Nephron progenitor cell (in vitro differentiated cells): ENCODE measurements around the gene GTSE1.

Experiments
- DNase-seq: peaks from one replicate; pipeline ENCODE4 v3.0.0; 2021
- H3K27ac Mint-ChIP-seq: 2 replicates; pipeline ENCODE4 v1.8.0; 2021; ENCODE audit warnings: mild to moderate bottlenecking, moderate library complexity, mixed read lengths
- H3K27me3 Mint-ChIP-seq: 2 replicates; pipeline ENCODE4 v1.8.0; 2021; ENCODE audit warnings: mild to moderate bottlenecking, low read depth, mixed read lengths; ENCODE audit not compliant: poor library complexity
- H3K36me3 Mint-ChIP-seq: 2 replicates; pipeline ENCODE4 v1.8.0; 2021; ENCODE audit warnings: low read depth, mixed read lengths
- H3K4me1 Mint-ChIP-seq: 2 replicates; pipeline ENCODE4 v1.8.0; 2021; ENCODE audit warnings: mixed read lengths
- H3K4me3 Mint-ChIP-seq: 2 replicates; pipeline ENCODE4 v1.8.0; 2021; ENCODE audit warnings: mild to moderate bottlenecking, moderate library complexity, mixed read lengths
- H3K9me3 Mint-ChIP-seq: 2 replicates; pipeline ENCODE4 v1.8.0; 2021; ENCODE audit warnings: mild to moderate bottlenecking, moderate library complexity, mixed read lengths
- TF ChIP-seq, protein P1 (sequence below): fragments of 200-600 bp; sonication (generic); IDR thresholded peaks from 2 replicates; pipeline ENCODE4 v1.5.0; 2021; ENCODE audit warnings: antibody characterized with exemption

GTSE1 gene

GRCh38 chr22:46326066-46326680, 29.5 kb downstream of the GTSE1 start:
- TF ChIP-seq, protein P1, sequence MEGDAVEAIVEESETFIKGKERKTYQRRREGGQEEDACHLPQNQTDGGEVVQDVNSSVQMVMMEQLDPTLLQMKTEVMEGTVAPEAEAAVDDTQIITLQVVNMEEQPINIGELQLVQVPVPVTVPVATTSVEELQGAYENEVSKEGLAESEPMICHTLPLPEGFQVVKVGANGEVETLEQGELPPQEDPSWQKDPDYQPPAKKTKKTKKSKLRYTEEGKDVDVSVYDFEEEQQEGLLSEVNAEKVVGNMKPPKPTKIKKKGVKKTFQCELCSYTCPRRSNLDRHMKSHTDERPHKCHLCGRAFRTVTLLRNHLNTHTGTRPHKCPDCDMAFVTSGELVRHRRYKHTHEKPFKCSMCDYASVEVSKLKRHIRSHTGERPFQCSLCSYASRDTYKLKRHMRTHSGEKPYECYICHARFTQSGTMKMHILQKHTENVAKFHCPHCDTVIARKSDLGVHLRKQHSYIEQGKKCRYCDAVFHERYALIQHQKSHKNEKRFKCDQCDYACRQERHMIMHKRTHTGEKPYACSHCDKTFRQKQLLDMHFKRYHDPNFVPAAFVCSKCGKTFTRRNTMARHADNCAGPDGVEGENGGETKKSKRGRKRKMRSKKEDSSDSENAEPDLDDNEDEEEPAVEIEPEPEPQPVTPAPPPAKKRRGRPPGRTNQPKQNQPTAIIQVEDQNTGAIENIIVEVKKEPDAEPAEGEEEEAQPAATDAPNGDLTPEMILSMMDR, result no peak
- no peak overlapping the region for H3K4me3 Mint-ChIP-seq
- no peak for DNase-seq
- no peaks in the 10 kb centered on the region for H3K9me3 Mint-ChIP-seq
- no peaks in the 10 kb centered on the region for H3K4me1 Mint-ChIP-seq
- no peak overlapping the region for H3K27ac Mint-ChIP-seq
- H3K36me3 Mint-ChIP-seq, result peaks cover 44% of the 10 kb centered on the region
- H3K27me3 Mint-ChIP-seq, result no peaks in the 10 kb centered on the region

- DNase-seq, result no peak
- TF ChIP-seq, protein P1, result no peak
- peak overlapping the region; percentile 80 for H3K27ac Mint-ChIP-seq
- no peak overlapping the region for H3K4me3 Mint-ChIP-seq
- H3K27me3 Mint-ChIP-seq, result peaks cover 1% of the 10 kb centered on the region
- no peaks in the 10 kb centered on the region for H3K4me1 Mint-ChIP-seq
- H3K9me3 Mint-ChIP-seq, result no peaks in the 10 kb centered on the region
- H3K36me3 Mint-ChIP-seq, result peaks cover 32% of the 10 kb centered on the region
Observed at GRCh38 chr22:46327691-46328465, 31.2 kb downstream of the GTSE1 start.

- H3K36me3 Mint-ChIP-seq, result peaks cover 35% of the 10 kb centered on the region
- no peaks in the 10 kb centered on the region for H3K4me1 Mint-ChIP-seq
- no peak for DNase-seq
- H3K27ac Mint-ChIP-seq, result no peak overlapping the region
- H3K9me3 Mint-ChIP-seq, result no peaks in the 10 kb centered on the region
- peaks cover 2% of the 10 kb centered on the region for H3K27me3 Mint-ChIP-seq
- TF ChIP-seq, protein P1, result no peak
- no peak overlapping the region for H3K4me3 Mint-ChIP-seq
Observed at GRCh38 chr22:46328797-46329196, 32.1 kb downstream of the GTSE1 start.

- no peak overlapping the region for H3K4me3 Mint-ChIP-seq
- TF ChIP-seq, protein P1, result no peak
- DNase-seq, result no peak
- no peaks in the 10 kb centered on the region for H3K9me3 Mint-ChIP-seq
- H3K4me1 Mint-ChIP-seq, result peaks cover 4% of the 10 kb centered on the region
- peaks cover 27% of the 10 kb centered on the region for H3K36me3 Mint-ChIP-seq
- H3K27me3 Mint-ChIP-seq, result peaks cover 2% of the 10 kb centered on the region
- no peak overlapping the region for H3K27ac Mint-ChIP-seq
Observed at GRCh38 chr22:46329616-46330015, 32.9 kb downstream of the GTSE1 start.

- Mint-ChIP-seq H3K27me3 (peaks cover 2% of the 10 kb centered on the region), H3K4me3 (no peak overlapping the region), H3K27ac (no peak overlapping the region), H3K4me1 (peaks cover 10% of the 10 kb centered on the region), H3K9me3 (no peaks in the 10 kb centered on the region), H3K36me3 (peaks cover 22% of the 10 kb centered on the region)
- DNase-seq, result no peak
- TF ChIP-seq, protein P1, result no peak
Observed at GRCh38 chr22:46330426-46330825, 33.8 kb downstream of the GTSE1 start.
